Raji (cell line): ENCODE measurements around the gene FOXRED1.

Experiments used
- POLR2A ChIP-seq: IDR thresholded peaks from 2 replicates; pipeline ENCODE4 v1.6.1; 2011; ENCODE audit warnings: low read depth, low read length, control low read depth; ENCODE audit not compliant: insufficient read depth

FOXRED1 gene

GRCh38 chr11:126268708-126269579 is at the start of gene FOXRED1, which contains the start of gene SRPRA:
TSS of gene FOXRED1 (plus strand) at chr11:126269154. CDS start at chr11:126269207, 53 bp downstream.
TSS of gene SRPRA (minus strand) at chr11:126268895. CDS start at chr11:126268804, 91 bp downstream.
- TF ChIP-seq POLR2A, result peak; percentile 90

- TF ChIP-seq POLR2A, result no peak
These were observed 49.4 kb upstream of the FOXRED1 start for GRCh38 chr11:126219547-126219946.

DNA sequence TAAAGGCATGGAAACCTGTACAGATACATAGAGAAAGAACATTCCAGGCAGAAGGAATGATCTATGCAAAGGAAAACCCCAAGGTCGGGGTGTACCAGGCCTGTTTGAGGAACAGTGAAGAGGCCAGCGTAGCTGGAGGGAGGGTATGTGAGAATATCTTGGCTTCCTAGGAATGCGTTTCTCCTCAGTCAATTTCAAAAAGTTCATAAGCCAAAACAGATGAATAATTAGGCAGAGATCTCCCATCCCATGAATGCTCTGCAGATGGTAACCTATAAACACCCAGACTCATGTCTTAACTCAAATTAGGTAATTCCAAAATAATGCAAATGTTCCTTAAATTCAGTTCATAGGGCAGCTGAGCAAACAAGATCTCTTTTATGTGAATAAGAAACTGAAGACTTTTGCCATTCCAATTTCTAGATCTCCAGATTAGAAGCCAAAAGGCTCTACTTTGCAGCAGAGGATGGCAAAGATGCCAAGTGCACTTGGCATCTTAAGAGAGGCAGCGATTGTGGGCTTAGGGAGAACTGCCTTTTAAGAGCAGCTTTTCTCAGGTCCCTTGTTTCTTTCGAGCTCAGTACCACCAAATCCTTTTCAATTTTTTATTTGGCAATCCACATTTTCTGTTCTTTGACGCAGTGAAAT is 44.2 kb upstream of the FOXRED1 start:
- TF ChIP-seq POLR2A, result no peak

- no peak for TF ChIP-seq POLR2A
These were observed 43.7 kb upstream of the FOXRED1 start for GRCh38 chr11:126225295-126225665.

DNA sequence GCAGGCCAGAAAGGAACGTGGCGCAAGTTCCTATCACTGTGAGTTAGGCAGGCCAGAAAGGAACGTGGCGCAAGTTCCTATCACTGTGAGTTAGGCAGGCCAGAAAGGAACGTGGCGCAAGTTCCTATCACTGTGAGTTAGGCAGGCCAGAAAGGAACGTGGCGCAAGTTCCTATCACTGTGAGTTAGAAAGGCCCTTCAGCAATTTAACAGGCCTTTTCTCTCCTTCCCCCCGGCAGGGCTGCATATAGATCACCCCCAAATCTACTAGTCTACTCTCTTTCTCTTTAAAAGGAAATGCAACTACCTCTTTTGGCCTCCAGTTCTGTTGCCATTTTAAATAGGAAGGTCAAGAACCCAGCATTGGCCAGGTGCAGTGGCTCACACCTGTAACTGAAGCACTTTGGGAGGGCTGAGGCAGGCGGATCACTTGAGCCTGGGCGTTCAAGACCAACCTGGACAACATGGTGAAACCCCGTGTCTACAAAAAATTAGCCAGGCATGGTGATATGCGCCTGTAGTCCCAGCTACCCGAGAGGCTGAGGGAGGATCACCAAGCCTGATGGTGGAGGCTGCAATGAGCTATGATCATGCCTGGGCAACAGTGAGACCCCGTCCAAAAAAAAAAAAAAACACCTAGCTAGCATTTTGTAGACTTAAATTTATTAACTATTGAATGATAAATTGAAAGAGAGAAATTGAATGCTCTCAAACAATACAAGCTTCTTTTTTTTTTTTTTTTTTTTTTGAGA is 42.4 kb upstream of the FOXRED1 start:
- no peak for TF ChIP-seq POLR2A

DNA sequence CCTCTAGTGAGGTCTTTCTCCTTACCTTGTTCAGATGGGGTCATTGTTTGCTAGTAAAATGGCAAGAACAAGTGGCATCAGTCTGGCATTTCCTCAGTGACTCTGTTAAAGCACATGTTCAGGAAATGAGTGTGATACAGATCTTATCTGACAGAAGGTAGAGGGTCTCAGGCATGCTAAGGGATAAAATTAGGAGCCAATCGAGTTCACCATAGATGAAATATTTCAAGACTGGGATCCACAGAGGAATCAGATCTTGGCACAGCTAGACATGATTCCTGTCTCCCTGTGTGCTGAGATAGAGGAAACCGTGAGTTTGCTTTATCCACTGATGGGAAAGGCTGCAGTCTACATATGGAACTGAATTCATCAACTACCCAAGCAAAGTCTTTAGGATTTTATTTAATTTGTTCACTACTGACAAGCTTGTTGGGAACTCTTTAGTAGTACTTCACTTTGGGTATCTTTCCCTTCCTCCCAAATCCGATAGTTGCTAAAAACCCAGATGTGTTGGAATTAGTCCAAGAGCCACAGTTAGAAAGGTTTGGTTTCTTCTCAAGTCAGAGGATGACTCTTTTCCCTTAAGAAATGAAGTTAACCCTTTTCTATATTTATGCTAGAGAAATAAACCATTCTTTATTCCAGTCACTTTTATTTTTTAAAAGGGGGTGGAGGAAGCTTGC is 39.0 kb upstream of the FOXRED1 start:
- no peak for TF ChIP-seq POLR2A

DNA sequence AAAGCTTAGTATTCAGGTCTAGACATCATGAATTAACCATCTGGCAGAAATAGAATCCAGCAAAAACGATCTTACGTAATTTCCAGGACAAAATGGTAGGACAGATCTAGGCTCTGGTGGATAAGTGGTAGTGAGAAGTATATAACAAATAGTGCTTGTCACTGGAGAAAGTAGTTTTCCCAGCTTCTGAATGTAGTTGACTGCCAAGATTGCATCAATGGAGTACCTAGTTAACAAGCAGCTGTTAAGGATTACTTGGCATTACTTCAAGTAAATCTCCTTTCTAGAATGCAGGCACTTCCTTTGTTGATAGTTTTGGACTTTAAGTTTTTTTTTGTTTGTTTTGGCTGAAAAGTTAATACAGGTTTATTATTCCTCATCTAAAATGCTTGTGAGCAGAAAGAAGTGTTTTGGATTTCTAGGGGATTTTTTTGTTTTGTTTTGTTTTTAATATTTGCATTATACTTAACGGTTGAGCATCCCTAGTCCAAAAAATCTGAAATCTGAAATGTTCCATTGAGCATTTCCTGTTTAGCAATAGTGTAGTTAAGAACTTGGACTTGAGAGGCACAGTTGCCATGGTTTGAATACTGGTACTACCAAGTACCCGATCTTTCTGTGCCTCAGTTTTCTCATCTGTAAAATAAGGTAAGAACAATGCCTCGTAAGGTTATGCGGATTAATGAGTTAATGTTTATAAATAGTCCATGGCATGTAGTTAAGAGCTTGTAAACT is 37.1 kb upstream of the FOXRED1 start:
- no peak for TF ChIP-seq POLR2A

DNA sequence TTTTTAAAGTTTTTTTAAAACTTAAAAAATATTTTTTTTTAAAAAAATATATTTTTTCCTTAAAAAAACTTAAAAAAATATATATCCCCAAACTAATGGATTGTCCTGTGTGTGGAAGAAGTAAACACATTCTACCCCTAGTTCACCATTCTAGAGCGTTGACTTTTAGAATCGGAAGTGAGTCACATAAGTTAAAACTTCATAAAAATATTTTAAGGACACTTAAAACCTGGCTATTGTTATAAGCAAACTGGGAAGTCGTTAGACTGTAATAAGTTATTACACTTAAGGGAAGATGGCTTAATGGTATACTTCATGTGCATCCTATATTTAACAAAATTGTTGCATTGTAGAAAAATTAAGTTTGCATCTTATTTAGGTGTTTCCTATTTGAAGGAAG is 36.3 kb upstream of the FOXRED1 start:
- no peak for TF ChIP-seq POLR2A

GRCh38 chr11:126233391-126233790 is 35.6 kb upstream of the FOXRED1 start:
- no peak for TF ChIP-seq POLR2A

DNA sequence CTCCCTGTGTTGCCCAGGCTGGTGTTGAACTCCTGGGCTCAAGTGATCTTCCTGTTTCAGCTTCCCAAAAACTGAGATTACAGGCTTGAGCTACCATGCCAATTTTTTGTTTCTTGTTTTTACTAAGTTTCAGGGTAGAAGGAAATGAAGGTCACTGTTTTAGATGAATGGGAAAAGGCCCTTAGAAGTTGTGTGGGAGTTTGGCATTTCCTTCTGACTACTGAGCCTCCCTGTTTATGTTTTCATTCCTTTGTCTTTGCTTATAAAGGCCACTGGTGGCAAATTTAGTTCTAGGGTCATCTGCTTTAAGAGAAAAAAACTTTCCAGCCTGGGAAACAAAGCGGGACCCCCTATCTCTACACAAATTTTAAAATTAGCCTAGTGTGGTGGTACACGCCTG is 22.3 kb upstream of the FOXRED1 start:
- no peak for TF ChIP-seq POLR2A

DNA sequence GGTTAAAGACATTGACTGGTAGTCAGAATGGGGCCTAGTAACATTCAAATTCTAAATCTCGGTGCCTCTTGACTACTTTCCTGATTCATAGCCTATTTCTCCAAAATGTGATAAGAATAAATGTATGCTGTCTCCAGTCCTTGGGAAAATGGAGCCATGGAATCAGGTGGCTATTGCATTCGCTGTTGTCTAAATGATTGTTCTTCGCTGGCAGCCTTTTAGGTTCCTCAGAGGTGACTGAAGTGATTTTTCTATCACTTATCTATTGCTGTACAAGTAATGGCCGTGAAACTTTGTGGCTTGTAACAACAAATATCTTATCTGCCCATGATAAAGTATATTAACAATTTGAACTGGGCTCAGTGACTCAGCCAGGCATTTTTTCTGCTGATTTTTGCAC is 15.7 kb upstream of the FOXRED1 start:
- TF ChIP-seq POLR2A, result no peak

- no peak for TF ChIP-seq POLR2A
These were observed 14.1 kb upstream of the FOXRED1 start for GRCh38 chr11:126254819-126255218.

DNA sequence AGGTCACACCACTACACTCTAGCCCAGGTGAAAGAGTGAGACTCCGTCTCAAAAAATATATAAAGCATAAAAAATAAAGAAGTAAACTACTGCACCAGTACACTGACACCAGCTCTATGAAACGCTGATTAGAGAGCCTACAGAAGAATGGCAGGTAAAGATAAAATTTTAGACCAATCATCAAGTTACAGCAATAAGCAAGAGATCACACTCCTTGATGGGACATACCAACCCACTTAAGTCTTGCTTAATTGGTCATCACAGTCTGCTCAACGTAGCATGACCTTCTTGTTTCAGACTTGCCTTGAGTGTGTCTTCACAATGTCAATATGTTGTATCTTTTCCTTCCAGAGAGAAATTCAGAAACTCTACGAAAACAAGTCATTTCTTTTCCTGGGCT is 12.7 kb upstream of the FOXRED1 start:
- TF ChIP-seq POLR2A, result no peak

DNA sequence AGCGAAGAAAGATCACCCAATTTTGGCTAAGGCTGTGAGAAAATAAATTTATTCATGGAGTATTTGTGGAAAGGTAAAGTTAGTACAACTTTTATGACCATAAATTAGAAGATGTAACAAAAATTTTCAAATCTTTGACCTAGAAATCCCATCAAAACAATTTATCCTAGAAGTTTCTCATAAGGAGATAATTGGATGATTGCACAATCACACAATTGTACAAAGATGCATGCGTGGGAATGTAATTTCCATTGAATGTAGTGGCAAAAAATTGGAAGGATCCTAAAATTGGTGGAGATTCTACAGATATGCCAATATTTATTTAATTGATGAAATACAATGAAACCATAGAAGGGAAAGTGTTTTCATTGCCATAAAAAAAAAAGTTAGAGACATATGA is 11.8 kb upstream of the FOXRED1 start:
- no peak for TF ChIP-seq POLR2A
